BLaER1 (cell line): ENCODE measurements around the gene PP2D1.
"Not testable (repeated sequence)": the region's sequence is repeated elsewhere in the genome, so short reads cannot be mapped to it uniquely, and the experiment has no call there.

ENCODE experiments used
- H3K27ac ChIP-seq: shearing (Covaris generic); formaldehyde crosslinking; 2 replicates; pipeline ENCODE4 v1.8.1; 2022
- H3K27me3 ChIP-seq: shearing (Covaris generic); formaldehyde crosslinking; 2 replicates; pipeline ENCODE4 v1.8.1; 2022
- H3K36me3 ChIP-seq: shearing (Covaris generic); formaldehyde crosslinking; 2 replicates; pipeline ENCODE4 v1.8.1; 2022
- H3K4me1 ChIP-seq: shearing (Covaris generic); formaldehyde crosslinking; 2 replicates; pipeline ENCODE4 v1.8.1; 2022
- H3K4me2 ChIP-seq: shearing (Covaris generic); formaldehyde crosslinking; 2 replicates; pipeline ENCODE4 v1.8.1; 2022
- H3K4me3 ChIP-seq: shearing (Covaris generic); formaldehyde crosslinking; 2 replicates; pipeline ENCODE4 v1.8.1; 2022
- H3K9ac ChIP-seq: shearing (Covaris generic); formaldehyde crosslinking; 2 replicates; pipeline ENCODE4 v1.8.1; 2022
- H3K9me3 ChIP-seq: shearing (Covaris generic); formaldehyde crosslinking; 2 replicates; pipeline ENCODE4 v1.8.1; 2022
- H4K20me1 ChIP-seq: shearing (Covaris generic); formaldehyde crosslinking; 2 replicates; pipeline ENCODE4 v1.8.1; 2022
- Cebpa-rat ChIP-seq: shearing (Covaris generic); IDR thresholded peaks from 2 replicates; pipeline ENCODE4 v1.8.1; 2022

Gene PP2D1

GRCh38 chr3:20023623-20024405 lies 11.8 kb upstream of the PP2D1 start:
- H3K36me3 ChIP-seq, result no peaks in the 10 kb centered on the region
- TF ChIP-seq Cebpa-rat, result no peak
- no peak overlapping the region for H3K9ac ChIP-seq
- H4K20me1 ChIP-seq, result no peaks in the 10 kb centered on the region
- H3K4me2 ChIP-seq, result peak overlapping the region; percentile 11
- H3K27me3 ChIP-seq, result no peaks in the 10 kb centered on the region
- H3K9me3 ChIP-seq, result no peaks in the 10 kb centered on the region
- no peak overlapping the region for H3K4me3 ChIP-seq
- H3K4me1 ChIP-seq, result peaks cover 7% of the 10 kb centered on the region; the same call in 1 of the 2 replicates
- H3K27ac ChIP-seq, result no peak overlapping the region

- no peak for TF ChIP-seq Cebpa-rat
- no peaks in the 10 kb centered on the region for H4K20me1 ChIP-seq
- H3K4me2 ChIP-seq, result no peak overlapping the region
- no peaks in the 10 kb centered on the region for H3K36me3 ChIP-seq
- H3K27ac ChIP-seq, result no peak overlapping the region
- H3K9me3 ChIP-seq, result no peaks in the 10 kb centered on the region
- peaks cover 7% of the 10 kb centered on the region; the same call in 1 of the 2 replicates for H3K4me1 ChIP-seq
- no peak overlapping the region for H3K4me3 ChIP-seq
- H3K27me3 ChIP-seq, result no peaks in the 10 kb centered on the region
- H3K9ac ChIP-seq, result no peak overlapping the region
Measured at GRCh38 chr3:20022954-20023622, 11.0 kb upstream of the PP2D1 start.

GRCh38 chr3:20016076-20016475 lies 4.0 kb upstream of the PP2D1 start:
- H4K20me1 ChIP-seq, H3K27ac ChIP-seq, H3K4me2 ChIP-seq, H3K4me3 ChIP-seq, H3K36me3 ChIP-seq, H3K9me3 ChIP-seq, H3K27me3 ChIP-seq, H3K4me1 ChIP-seq, H3K9ac ChIP-seq: not testable (repeated sequence)

GRCh38 chr3:20015525-20015924 lies 3.5 kb upstream of the PP2D1 start:
- H3K27ac ChIP-seq, result no peak overlapping the region
- no peaks in the 10 kb centered on the region for H3K36me3 ChIP-seq
- H3K9me3 ChIP-seq, result no peaks in the 10 kb centered on the region
- no peak overlapping the region for H3K4me2 ChIP-seq
- no peak overlapping the region for H3K9ac ChIP-seq
- no peaks in the 10 kb centered on the region for H4K20me1 ChIP-seq
- TF ChIP-seq Cebpa-rat, result no peak
- H3K4me3 ChIP-seq, result no peak overlapping the region
- H3K4me1 ChIP-seq, result no peaks in the 10 kb centered on the region
- no peaks in the 10 kb centered on the region for H3K27me3 ChIP-seq

GRCh38 chr3:20013396-20013795 lies 1.3 kb upstream of the PP2D1 start:
- no peaks in the 10 kb centered on the region for H4K20me1 ChIP-seq
- no peak overlapping the region for H3K4me2 ChIP-seq
- H3K9me3 ChIP-seq, result no peaks in the 10 kb centered on the region
- no peak overlapping the region for H3K9ac ChIP-seq
- H3K27me3 ChIP-seq, result no peaks in the 10 kb centered on the region
- no peak for TF ChIP-seq Cebpa-rat
- no peak overlapping the region for H3K4me3 ChIP-seq
- H3K27ac ChIP-seq, result no peak overlapping the region
- no peaks in the 10 kb centered on the region for H3K4me1 ChIP-seq
- H3K36me3 ChIP-seq, result no peaks in the 10 kb centered on the region

- Histone ChIP-seq H3K4me1 (no peaks in the 10 kb centered on the region), H4K20me1 (no peaks in the 10 kb centered on the region), H3K27ac (no peak overlapping the region), H3K27me3 (no peaks in the 10 kb centered on the region), H3K36me3 (no peaks in the 10 kb centered on the region), H3K9me3 (no peaks in the 10 kb centered on the region), H3K4me2 (no peak overlapping the region), H3K9ac (no peak overlapping the region), H3K4me3 (no peak overlapping the region)
- no peak for TF ChIP-seq Cebpa-rat
Measured at GRCh38 chr3:20008646-20009045, 3.4 kb downstream of the PP2D1 start.

GRCh38 chr3:20007960-20008359 lies 4.1 kb downstream of the PP2D1 start:
- Histone ChIP-seq H3K36me3 (no peaks in the 10 kb centered on the region), H3K27me3 (no peaks in the 10 kb centered on the region), H3K9ac (no peak overlapping the region), H3K27ac (no peak overlapping the region), H4K20me1 (no peaks in the 10 kb centered on the region), H3K4me1 (no peaks in the 10 kb centered on the region), H3K4me2 (no peak overlapping the region), H3K4me3 (no peak overlapping the region), H3K9me3 (no peaks in the 10 kb centered on the region)
- no peak for TF ChIP-seq Cebpa-rat

- no peaks in the 10 kb centered on the region for H3K4me1 ChIP-seq
- H3K36me3 ChIP-seq, result no peaks in the 10 kb centered on the region
- H3K9ac ChIP-seq, result no peak overlapping the region
- no peaks in the 10 kb centered on the region for H3K9me3 ChIP-seq
- no peak overlapping the region for H3K4me2 ChIP-seq
- no peak overlapping the region for H3K4me3 ChIP-seq
- H3K27me3 ChIP-seq, result no peaks in the 10 kb centered on the region
- no peaks in the 10 kb centered on the region for H4K20me1 ChIP-seq
- H3K27ac ChIP-seq, result no peak overlapping the region
- TF ChIP-seq Cebpa-rat, result no peak
Measured at GRCh38 chr3:20001932-20002331, 10.1 kb downstream of the PP2D1 start.

GRCh38 chr3:19997502-19997901 lies 14.6 kb downstream of the PP2D1 start:
- Histone ChIP-seq H3K27me3 (no peaks in the 10 kb centered on the region), H3K27ac (no peak overlapping the region), H3K4me3 (no peak overlapping the region), H3K36me3 (no peaks in the 10 kb centered on the region), H3K4me1 (no peaks in the 10 kb centered on the region), H3K9ac (no peak overlapping the region), H4K20me1 (no peaks in the 10 kb centered on the region), H3K4me2 (no peak overlapping the region), H3K9me3 (no peaks in the 10 kb centered on the region)
- TF ChIP-seq Cebpa-rat, result no peak

- Histone ChIP-seq H3K36me3 (no peaks in the 10 kb centered on the region), H3K27me3 (no peaks in the 10 kb centered on the region), H3K9ac (no peak overlapping the region), H3K4me3 (no peak overlapping the region), H3K27ac (no peak overlapping the region), H3K4me1 (no peaks in the 10 kb centered on the region), H4K20me1 (no peaks in the 10 kb centered on the region), H3K4me2 (no peak overlapping the region), H3K9me3 (no peaks in the 10 kb centered on the region)
- TF ChIP-seq Cebpa-rat, result no peak
Measured at GRCh38 chr3:19994796-19995195, 17.3 kb downstream of the PP2D1 start.

GRCh38 chr3:19988904-19989303 lies 23.2 kb downstream of the PP2D1 start:
- not testable (repeated sequence) for H3K9me3 ChIP-seq

More at GRCh38 chr3:19988904-19989303, 23.2 kb downstream of the PP2D1 start:
- not testable (repeated sequence) for H3K4me2 ChIP-seq, H3K27me3 ChIP-seq, H3K9ac ChIP-seq, H3K4me1 ChIP-seq, H3K27ac ChIP-seq, H3K4me3 ChIP-seq, H4K20me1 ChIP-seq
- H3K36me3 ChIP-seq, result peaks cover 11% of the 10 kb centered on the region
